ENCODE measurements around the gene MUC20.
"Not testable (repeated sequence)": the region's sequence is repeated elsewhere in the genome, so short reads cannot be mapped to it uniquely, and the experiment has no call there.

Gene MUC20

DNA sequence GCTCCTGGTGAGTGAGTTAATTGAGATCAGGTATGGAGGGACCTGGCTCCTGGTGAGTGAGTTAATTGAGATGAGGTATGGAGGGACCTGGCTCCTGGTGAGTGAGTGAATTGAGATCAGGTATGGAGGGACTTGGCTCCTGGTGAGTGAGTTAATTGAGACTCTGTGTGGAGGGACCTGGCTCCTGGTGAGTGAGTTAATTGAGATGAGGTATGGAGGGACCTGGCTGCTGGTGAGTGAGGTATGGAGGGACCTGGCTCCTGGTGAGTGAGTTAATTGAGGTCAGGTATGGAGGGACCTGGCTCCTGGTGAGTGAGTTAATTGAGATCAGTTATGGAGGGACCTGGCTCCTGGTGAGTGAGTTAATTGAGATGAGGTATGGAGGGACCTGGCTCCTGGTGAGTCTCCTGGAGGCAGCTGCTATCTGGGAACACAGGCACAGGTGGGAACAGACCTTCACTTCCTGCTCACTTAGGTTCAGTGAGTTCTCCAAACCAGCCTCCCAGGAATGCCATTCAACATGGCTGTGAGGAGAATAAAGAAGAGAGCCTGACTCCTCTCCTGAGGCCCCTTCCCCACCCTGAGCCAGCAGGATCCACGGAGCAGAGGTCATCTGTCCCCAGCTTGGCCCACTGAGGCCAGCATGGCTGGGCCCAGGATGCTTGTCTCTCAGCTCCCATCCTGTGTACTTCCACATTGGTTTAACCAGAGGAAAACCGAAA lies 9.5 kb upstream of the MUC20 start:
- DNase-seq = not testable (repeated sequence)

DNA sequence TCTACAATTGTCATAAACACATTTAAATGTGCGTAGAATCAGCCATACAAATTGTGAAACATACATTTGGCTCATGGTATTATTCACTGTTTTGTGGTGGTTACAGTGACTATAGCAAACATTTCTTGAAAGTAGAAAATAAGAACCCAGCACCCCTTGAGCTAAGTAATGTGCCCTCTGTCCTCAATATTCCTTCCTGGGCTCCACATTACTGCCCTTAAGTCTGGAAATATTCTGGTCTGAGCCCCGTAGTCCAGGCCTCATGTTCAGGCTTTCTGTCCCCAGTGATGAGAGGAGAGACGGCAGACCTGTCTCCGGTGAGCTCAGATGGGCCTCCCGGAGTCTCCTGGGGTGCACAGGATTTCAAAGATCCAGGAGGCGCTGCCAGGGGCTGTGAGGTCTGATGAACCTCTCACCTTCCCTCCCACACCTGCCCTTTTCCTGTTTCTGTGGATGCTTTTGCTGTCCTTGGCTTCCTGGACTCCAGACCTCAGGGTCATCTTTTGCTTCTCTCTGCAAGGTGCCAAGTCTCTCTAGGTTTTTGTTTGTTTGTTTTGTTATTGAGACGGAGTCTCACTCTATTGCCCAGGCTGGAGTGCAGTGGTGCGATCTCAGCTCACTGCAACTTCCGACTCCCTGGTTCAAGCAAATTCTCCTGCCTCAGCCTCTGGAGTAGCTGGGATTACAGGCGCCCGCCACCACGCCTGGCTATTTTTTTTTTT lies 8.8 kb upstream of the MUC20 start:
- DNase-seq = no peak

DNA sequence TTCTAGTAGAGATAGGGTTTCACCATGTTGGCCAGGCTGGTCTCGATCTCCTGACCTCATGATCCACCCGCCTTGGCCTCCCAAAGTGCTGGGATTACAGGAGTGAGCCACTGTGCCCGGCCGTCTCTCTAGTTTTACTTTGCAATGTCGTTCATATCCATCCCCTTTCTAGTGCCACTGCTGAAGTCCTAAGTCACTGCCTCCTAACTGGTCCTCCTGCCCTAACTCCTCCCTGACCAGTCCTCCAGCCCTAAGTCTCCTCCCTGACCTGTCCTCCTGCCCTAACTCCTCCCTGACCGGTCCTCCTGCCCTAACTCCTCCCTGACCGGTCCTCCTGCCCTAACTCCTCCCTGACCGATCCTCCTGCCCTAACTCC lies 8.3 kb upstream of the MUC20 start:
- not testable (repeated sequence) for DNase-seq

DNA sequence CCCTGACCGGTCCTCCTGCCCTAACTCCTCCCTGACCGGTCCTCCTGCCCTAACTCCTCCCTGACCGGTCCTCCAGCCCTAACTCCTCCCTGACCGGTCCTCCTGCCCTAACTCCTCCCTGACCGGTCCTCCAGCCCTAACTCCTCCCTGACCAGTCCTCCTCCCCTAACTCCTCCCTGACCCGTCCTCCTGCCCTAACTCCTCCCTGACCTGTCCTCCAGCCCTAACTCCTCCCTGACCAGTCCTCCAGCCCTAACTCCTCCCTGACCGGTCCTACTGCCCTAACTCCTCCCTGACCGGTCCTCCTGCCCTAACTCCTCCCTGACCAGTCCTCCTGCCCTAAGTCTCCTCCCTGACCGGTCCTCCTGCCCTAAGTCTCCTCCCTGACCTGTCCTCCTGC lies 7.6 kb upstream of the MUC20 start:
- DNase-seq = not testable (repeated sequence)

DNA sequence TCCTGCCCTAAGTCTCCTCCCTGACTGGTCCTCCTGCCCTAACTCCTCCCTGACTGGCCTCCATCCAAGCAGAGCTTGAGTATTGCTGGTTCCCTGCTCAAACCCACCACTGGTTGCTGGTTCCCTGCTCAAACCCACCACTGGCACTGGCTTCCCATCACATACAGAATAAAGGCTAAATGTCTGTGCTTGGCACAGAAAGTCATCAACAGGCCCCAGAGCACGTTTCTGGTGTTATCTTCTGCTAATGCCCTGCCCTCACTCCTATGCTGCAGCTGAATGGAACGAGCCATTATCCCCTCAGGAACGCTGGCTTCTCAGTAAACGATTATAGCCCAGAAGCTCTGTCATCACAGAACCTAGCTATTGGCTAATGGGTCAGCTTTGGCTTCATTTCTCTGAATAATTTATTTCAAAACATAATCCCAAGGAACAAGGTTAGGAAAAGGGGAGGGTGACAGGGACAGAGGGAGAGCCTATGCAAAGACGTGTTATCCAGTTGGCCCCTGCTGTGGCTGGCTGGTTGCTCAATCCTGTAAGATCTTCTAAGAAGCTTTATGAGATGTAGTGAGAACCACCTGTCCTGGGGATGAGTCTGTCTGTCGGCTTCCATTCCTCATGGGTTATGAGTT lies 6.3 kb upstream of the MUC20 start:
- peak; percentile 59 for DNase-seq

DNA sequence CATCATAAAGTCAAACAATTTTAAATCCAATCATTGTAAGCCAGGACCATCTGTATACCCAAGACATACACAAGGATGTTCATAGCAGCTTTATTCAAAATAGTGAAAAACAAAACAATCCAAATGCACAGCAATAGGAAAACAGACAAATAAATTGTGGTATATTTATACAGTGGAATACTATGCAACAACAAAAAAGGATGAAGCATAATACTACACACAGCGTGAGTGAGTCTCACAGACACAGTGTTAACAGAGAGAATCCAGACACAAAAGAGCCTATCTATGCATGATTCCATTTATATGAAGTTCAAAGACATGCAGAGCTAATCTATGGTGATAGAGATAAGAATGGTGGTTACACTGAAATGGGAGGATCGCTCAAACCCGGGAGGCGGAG lies 5.6 kb upstream of the MUC20 start:
- no peak for DNase-seq

DNA sequence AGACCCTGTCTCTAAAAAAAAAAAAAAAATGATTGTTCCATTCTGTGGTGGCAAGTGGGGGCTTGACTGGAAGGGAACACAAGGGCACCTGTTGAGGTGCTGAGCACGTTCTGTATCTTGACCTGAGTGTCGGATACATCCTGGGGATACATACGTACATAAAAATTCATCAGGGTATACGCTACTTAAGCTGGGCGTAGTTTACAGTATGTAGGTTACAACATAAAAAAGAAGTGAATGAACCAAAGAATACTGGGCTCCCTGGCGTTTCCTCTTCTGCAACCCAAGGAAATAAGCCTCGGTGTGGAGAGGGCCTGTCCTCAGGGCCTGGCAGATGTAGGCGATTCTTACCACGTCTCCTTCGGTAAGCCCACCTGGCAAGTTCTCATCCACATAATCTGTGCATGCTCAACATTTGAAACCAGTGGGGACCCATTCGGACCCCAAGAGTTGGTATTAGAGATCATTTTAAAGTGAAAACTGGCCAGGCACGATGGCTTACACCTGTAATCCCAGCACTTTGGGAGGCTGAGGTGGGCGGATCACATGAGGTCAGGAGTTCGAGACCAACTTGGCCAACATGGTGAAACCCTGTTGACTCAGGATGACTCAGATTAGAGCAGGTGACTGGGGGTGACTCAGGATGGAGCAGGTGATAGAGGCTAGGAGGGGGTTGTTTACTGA lies 5.1 kb upstream of the MUC20 start:
- DNase-seq = peak; percentile 64

DNA sequence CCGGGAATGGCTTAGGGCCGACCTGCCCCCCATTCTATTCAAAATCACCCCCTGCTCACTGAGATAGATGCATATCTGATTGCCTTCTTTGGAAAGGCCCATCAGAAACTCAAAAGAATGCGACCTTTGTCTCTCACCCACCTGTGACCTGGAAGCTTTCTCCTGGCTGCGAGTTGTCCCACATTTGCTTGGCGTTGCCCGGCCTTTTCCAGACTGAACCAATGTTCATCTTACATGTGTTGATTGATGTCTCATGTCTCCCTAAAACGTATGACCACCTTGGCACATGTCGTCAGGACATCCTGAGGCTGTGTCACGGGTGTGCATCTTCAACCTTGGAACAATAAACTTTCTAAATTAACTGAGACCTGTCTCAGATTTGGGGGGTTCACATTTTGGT lies 3.4 kb upstream of the MUC20 start:
- no peak for DNase-seq

DNA sequence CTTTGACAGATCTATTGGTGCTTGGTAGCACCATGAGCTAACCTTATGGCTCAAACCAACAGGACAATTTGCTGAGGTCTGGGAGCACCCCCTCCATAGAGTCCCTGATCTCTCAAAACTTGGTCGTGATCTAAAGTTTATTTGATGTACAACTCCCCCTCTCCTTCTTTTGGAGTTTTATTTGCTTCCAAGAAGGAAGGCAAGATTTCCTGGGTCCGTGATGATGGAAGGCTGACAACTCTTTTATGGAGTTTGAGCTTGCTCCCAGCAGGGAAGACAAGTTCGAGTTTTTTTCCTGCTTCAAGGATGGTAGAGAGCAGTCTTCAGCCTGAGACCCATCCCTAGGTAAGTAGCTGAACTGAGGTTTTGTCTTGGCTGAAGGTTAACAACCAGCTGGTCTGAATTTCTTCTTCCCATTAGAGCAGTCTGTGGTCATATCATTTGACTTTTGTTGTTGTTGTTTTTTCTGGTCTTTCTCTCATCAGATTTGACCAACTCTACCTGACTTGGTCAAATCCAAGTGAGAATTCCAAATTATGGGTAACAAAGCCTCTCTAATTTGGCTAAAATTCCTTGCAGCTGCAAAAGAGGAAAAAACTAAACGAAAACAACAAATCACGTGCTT lies 2.8 kb upstream of the MUC20 start:
- DNase-seq = no peak

DNA sequence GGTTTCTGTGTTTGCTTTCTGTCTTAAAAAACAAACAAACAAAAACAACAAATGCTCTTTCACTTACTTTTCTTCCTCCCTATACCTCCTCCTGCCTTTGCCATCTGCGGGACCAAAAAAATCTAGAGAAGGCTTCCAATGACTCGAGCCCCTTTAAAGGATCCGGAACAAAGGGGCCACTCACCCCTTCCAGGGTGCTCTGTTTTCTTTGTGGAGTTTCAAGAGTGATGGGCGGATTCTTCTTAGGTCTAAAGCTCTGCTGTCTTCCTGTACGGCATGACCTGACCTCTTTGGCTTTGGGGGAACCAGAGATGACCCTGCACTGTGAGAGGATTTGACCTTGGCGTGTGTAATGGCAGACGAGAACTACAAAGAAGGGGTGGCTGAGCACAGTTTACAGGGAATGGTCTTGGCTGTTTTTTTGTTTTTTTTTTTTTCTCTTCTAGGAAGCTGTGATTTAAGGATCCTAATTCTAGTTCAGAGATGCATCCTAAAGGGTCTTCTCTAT lies 2.2 kb upstream of the MUC20 start:
- no peak for DNase-seq

DNA sequence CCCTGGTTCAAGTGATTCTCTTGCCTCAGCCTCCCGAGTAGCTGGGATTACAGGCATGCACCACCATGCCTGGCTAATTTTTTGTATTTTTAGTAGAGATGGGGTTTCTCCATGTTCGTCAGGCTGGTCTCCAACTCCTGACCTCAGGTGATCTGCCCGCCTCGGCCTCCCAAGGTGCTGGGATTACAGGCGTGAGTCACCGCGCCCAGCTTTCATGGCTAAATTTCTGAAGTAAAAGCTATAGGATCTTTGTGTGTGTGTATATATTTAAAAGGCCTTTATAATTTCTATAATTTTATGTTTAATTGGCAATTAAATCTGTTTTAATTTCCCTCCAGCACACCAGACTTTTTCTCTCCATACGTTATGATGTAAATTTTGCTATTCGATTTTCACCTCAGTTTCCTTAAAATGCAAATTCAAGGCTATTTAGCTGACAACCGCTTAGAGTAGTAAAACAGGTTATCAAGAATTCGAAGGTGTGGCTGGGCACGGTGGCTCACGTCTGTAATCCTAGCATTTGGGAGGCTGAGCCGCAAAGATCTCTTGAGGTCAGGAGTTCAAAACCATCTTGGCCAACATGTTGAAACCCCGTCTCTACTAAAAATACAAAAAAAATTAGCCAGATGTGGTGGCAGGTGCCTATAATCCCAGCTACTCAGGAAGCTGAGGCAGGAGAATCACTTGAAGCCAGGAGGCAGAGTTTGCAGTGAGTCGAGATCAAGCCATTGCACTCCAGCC lies 1.1 kb upstream of the MUC20 start:
- not testable (repeated sequence) for DNase-seq

DNA sequence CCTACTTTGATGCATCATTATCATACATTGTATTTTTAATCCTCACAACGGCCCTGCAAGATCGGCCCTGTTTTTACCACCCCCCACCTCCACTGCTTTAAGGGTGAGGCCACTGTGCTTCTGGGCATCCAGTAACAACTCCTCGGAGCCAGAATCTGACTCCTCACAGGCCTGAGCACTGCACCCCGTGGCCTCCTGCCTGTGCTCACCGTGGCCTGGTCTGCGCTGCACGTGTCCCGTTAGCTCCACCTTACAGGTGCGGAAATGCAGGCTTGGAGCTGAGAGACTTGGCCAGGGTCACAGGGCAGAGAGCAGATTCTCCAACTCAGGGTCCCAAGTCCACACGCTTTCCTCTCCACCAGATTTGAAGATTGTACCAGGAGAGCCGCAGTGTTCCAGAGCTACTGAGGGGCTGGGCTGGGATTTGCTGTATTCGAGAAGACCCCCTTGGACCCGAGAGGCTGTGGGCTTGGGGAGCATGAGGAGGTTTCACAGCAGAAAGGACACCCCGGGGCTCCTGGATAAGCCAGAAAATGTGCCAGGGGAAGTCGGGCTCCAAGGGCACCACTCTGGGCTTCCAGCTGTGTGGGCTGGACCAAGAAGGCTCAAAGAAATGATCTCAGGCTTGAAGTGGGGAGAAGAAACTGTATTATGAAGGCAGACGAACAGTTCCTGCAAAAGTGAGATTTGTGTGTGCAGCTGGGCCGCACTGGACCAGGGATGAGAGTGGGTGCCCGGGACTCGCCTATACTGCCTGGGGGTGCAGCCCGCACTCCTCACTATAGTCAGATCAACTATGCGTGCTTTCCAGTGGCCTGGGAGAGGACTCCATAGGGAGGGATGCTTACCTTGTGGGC lies 1.6 kb downstream of the MUC20 start:
- DNase-seq = not testable (repeated sequence)

DNA sequence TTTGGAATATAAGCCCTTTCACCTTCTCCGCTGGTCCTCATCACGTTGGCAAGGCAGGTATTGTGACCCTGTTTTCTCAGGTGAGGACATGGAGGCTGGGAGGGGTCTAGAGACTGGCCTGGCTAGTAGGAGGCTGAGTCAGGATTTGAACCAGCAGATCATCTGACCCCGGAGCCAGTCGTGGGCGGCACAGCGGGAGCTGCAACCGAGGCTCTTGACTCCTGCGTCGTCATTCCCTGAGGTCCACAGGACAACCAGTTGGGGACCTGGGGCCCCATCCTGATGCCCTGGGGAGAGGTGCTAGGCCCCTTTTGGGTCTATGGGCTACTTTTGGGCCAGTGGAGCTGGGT lies 2.2 kb downstream of the MUC20 start:
- DNase-seq = not testable (repeated sequence)

DNA sequence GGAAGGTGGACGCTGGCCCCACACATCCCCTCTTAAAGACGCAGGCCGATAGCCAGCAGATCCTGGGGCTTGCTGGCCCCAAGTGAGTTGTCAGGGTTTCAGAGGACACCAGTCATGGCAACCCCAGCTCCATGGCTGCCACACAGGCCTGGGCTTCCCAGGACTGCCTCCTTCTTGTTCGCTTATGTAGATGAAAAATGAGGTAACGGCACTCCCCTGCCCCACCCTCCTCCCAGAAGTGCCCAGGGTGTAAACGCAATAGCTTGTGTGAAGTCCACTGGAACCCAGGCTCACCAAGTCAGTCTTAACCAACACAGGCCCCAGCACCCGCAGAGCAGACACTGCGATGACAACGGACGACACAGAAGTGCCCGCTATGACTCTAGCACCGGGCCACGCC lies 3.6 kb downstream of the MUC20 start:
- DNase-seq = not testable (repeated sequence)

DNA sequence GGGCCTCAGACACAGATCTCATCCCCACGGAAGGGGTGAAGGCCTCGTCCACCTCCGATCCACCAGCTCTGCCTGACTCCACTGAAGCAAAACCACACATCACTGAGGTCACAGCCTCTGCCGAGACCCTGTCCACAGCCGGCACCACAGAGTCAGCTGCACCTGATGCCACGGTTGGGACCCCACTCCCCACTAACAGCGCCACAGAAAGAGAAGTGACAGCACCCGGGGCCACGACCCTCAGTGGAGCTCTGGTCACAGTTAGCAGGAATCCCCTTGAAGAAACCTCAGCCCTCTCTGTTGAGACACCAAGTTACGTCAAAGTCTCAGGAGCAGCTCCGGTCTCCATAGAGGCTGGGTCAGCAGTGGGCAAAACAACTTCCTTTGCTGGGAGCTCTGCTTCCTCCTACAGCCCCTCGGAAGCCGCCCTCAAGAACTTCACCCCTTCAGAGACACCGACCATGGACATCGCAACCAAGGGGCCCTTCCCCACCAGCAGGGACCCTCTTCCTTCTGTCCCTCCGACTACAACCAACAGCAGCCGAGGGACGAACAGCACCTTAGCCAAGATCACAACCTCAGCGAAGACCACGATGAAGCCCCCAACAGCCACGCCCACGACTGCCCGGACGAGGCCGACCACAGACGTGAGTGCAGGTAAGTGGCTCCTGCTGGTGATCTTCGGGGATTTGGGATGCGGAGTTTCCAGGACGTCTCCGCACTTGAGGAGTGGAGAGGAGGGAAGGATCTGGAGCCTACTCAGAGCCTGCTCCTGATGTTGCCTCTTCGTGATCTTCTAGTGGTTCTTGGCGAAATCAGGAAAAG lies 5.3 kb downstream of the MUC20 start:
- DNase-seq = not testable (repeated sequence)

DNA sequence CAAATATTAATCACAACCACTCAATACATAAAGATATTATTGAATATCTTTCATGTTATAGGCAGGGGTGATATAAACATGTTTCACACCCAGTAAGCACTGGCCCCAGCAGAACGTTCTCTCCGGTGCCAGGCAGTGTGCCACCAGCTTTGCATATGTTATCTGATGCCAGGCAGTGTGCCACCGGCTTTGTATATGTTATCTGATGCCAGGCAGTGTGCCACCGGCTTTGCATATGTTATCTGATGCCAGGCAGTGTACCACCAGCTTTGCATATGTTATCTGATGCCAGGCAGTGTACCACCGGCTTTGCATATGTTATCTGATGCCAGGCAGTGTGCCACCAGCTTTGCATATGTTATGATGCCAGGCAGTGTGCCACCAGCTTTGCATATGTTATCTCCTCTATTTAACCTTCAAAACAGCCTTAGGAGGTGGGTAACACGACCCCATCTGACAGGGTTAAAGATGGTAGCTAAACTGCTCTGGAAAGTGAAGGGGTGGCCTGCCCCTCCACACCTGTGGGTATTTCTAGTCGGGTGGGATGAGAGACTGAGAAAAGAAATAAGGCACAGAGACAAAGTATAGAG lies 6.9 kb downstream of the MUC20 start:
- DNase-seq = no peak

DNA sequence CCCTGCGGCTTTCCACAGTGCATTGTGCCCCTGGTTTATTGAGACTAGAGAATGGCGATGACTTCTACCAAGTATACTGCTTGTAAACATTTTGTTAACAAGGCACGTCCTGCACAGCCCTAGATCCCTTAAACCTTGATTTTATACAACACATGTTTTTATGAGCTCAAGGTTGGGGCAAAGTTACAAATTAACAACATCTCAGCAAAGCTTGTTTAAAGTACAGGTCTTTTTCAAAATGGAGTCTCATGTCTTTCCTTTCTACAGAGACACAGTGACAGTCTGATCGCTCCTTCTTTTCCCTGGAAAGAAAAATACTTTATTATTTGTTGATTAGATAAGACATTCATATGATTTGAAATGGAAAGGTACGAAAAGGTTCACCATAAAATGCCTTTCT lies 8.0 kb downstream of the MUC20 start:
- DNase-seq = not testable (repeated sequence)

DNA sequence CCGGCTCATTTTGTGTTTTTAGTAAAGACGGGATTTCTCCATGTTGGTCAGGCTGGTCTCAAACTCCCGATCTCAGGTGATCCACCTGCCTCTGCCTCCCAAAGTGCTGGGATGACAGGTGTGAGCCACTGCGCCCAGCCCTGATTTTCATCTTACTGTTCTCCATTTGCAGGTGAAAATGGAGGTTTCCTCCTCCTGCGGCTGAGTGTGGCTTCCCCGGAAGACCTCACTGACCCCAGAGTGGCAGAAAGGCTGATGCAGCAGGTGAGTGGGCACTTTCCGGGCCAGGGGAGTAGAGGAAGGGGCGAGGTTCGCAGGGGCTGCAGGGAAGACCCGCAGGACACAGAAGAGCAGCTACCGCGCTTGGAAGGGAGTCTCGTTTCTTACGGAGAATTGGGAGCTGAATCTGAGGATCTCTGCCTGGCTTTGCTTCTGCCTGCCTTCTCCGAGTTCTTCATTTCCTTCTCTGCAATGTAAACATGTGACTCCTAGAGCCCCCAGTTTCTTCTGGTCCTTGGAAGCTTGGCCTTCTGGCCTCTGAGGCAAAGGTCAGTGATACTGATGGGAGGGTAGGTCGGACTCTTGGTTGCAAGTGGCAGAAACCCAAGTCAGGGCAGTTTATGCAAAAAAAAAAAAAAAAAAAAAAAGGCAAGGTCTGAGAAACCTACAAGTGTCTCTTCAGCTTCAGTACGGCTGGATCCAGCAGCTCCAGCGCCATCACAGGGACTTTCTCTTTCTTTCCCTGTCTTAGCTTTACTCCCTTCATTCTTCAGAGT lies 8.9 kb downstream of the MUC20 start:
- no peak for DNase-seq

DNA sequence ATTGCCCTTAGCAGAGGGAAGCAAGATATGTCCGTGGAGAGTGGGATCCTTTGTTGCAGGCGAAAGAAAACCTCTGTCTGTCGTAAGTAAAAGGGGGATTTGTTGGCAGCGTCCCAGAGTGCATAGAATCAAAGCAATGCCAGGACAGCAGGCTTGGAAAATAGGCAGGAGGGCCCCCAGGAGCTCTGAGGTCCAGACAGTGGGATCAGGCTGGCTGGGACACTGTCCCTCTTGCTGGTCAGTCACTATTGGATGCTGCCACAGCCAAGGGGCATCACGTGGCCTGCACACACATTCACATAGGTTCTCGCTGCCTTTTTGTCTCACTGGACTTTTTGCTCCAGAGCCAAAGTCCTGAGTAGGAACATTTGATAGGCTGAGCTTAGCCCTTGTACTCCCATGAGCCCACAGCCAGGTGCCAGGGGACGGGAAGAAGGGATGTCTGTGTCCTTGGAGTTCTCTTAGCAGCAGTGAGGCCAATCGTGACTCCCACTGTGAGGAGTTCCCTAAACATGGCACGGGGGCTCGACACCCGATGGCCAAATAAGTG lies 10.7 kb downstream of the MUC20 start:
- no peak for DNase-seq
